ENCODE results near the gene MTHFD2. TPM values are rescaled to one million over a fixed set of nuclear protein-coding genes. Genes with fewer than 3 reads are reported as not detected.

MTHFD2 gene
- total RNA-seq, 2 donors from 2014 or later, result 93.3 to 216 TPM

GRCh38 chr2:74198023-74198460, 373 bp upstream of the MTHFD2 start:
- Histone ChIP-seq H3K27ac (peak overlapping the region; percentile 93 to 99), H3K36me3 (no peaks in the 10 kb centered on the region), H3K4me3 (peak overlapping the region; percentile 93), H3K27me3 (replicated peaks; ENCODE audit: insufficient read depth) (no peaks in the 10 kb centered on the region), H3K9me3 (no peaks in the 10 kb centered on the region), H3K4me1 (ENCODE audit: control insufficient read depth in 1 of 2, low read depth in 2 of 2) (peaks cover 28 to 33% of the 10 kb centered on the region in 2 donors)
- DNase-seq (ENCODE audit: low spot score), result no peak
- TF ChIP-seq, protein P1, sequence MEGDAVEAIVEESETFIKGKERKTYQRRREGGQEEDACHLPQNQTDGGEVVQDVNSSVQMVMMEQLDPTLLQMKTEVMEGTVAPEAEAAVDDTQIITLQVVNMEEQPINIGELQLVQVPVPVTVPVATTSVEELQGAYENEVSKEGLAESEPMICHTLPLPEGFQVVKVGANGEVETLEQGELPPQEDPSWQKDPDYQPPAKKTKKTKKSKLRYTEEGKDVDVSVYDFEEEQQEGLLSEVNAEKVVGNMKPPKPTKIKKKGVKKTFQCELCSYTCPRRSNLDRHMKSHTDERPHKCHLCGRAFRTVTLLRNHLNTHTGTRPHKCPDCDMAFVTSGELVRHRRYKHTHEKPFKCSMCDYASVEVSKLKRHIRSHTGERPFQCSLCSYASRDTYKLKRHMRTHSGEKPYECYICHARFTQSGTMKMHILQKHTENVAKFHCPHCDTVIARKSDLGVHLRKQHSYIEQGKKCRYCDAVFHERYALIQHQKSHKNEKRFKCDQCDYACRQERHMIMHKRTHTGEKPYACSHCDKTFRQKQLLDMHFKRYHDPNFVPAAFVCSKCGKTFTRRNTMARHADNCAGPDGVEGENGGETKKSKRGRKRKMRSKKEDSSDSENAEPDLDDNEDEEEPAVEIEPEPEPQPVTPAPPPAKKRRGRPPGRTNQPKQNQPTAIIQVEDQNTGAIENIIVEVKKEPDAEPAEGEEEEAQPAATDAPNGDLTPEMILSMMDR (IDR thresholded peaks at IDR 0.05), result no peak
- no peak for ATAC-seq (ENCODE audit: insufficient number of reproducible peaks, low FRiP score, low read depth)

DNA sequence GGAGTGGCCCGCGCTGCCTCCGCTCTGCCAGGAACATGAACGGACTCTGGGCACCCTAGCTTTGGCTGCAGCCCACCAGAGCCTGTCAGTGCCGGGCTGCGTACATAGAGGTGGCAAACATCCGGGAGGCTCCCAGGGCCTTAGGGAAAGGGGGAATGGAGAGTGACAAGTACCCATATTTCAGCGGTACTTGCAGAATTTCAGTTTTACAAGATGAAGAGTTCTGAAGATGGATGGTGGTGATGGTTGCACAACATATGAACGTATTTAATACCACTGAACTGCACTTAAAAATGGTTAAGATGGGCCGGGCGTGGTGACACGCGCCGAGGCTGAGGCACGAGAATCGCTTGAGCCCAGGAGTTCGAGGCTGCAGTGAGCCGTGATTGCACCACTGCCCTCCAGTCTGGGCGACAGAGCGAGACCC, 873 bp downstream of the MTHFD2 start:
- peak overlapping the region; percentile 93 for H3K4me3 ChIP-seq
- peaks cover 41 to 45% of the 10 kb centered on the region in 2 donors for H3K4me1 ChIP-seq (ENCODE audit: control insufficient read depth in 1 of 2, low read depth in 2 of 2)
- TF ChIP-seq, protein P1 (IDR thresholded peaks at IDR 0.05), result no peak
- no peaks in the 10 kb centered on the region for H3K9me3 ChIP-seq
- H3K27me3 ChIP-seq (replicated peaks; ENCODE audit: insufficient read depth), result no peaks in the 10 kb centered on the region
- ATAC-seq (ENCODE audit: insufficient number of reproducible peaks, low FRiP score, low read depth) (no peak), DNase-seq (ENCODE audit: low spot score) (peak; percentile 67)
- H3K36me3 ChIP-seq, result no peaks in the 10 kb centered on the region
- H3K27ac ChIP-seq, result peak overlapping the region; percentile 93 to 99

GRCh38 chr2:74199871-74200305, 1.5 kb downstream of the MTHFD2 start:
- ATAC-seq (ENCODE audit: insufficient number of reproducible peaks, low FRiP score, low read depth), result no peak

GRCh38 chr2:74201196-74201595, 2.8 kb downstream of the MTHFD2 start:
- peak overlapping the region; percentile 93 for H3K4me3 ChIP-seq
- H3K4me1 ChIP-seq (ENCODE audit: control insufficient read depth in 1 of 2, low read depth in 2 of 2), result peaks cover 60 to 64% of the 10 kb centered on the region in 2 donors
- no peaks in the 10 kb centered on the region for H3K36me3 ChIP-seq
- no peak for ATAC-seq (ENCODE audit: insufficient number of reproducible peaks, low FRiP score, low read depth)
- DNase-seq (ENCODE audit: low spot score), result no peak
- no peaks in the 10 kb centered on the region for H3K27me3 ChIP-seq (replicated peaks; ENCODE audit: insufficient read depth)
- no peaks in the 10 kb centered on the region for H3K9me3 ChIP-seq
- peak overlapping the region; percentile 93 to 99 for H3K27ac ChIP-seq
- TF ChIP-seq, protein P1 (IDR thresholded peaks at IDR 0.05), result no peak

More at GRCh38 chr2:74199871-74200305, 1.5 kb downstream of the MTHFD2 start:
- TF ChIP-seq, protein P1 (IDR thresholded peaks at IDR 0.05), result no peak
- Histone ChIP-seq H3K4me1 (ENCODE audit: control insufficient read depth in 1 of 2, low read depth in 2 of 2) (peaks cover 47 to 51% of the 10 kb centered on the region in 2 donors), H3K9me3 (no peaks in the 10 kb centered on the region), H3K4me3 (peak overlapping the region; percentile 93), H3K36me3 (no peaks in the 10 kb centered on the region), H3K27ac (peak overlapping the region; percentile 93 to 99), H3K27me3 (replicated peaks; ENCODE audit: insufficient read depth) (no peaks in the 10 kb centered on the region)
- DNase-seq (ENCODE audit: low spot score), result no peak

- peaks cover 64 to 68% of the 10 kb centered on the region in 2 donors for H3K4me1 ChIP-seq (ENCODE audit: control insufficient read depth in 1 of 2, low read depth in 2 of 2)
- peak overlapping the region; percentile 93 for H3K4me3 ChIP-seq
- peak; percentile 72 for ATAC-seq (ENCODE audit: insufficient number of reproducible peaks, low FRiP score, low read depth)
These were observed 3.2 kb downstream of the MTHFD2 start for GRCh38 chr2:74201596-74201995.

More at GRCh38 chr2:74201596-74201995, 3.2 kb downstream of the MTHFD2 start:
- Histone ChIP-seq H3K27me3 (replicated peaks; ENCODE audit: insufficient read depth) (no peaks in the 10 kb centered on the region), H3K36me3 (no peaks in the 10 kb centered on the region), H3K27ac (peak overlapping the region; percentile 93 to 99), H3K9me3 (no peaks in the 10 kb centered on the region)
- TF ChIP-seq, protein P1 (IDR thresholded peaks at IDR 0.05), result no peak
- no peak for DNase-seq (ENCODE audit: low spot score)

Measured in thoracic aorta (tissue), 2 donors.